ENCODE data around the gene A2M. TPM values are rescaled to one million over a fixed set of nuclear protein-coding genes. Genes with fewer than 3 reads are reported as not detected.

The A2M gene
- total RNA-seq, 1 donor from 2014 or later = 44.5 TPM

- no peak for DNase-seq
Observed at GRCh38 chr12:9120487-9121184, 4.9 kb upstream of the A2M start.

DNA sequence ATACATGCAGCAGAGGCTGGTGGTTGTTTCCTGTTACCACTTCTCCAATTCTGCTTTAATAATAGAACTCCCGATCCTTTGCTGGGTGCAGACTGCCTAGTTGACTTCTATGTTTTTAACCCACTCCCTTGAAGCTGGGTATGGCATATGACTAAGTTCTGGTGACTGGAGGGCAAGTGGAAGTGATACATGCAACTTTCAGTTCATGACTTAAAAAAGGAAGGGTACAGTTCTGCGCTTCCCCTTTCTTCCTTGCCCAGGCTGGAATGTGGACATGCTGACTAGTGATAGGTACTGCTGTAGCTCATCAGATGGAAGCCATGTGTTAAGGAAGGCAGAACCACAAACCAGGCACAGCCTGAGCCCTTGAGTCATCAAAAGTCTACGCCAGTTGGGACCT lies 2.4 kb upstream of the A2M start:
- no peak for DNase-seq

DNA sequence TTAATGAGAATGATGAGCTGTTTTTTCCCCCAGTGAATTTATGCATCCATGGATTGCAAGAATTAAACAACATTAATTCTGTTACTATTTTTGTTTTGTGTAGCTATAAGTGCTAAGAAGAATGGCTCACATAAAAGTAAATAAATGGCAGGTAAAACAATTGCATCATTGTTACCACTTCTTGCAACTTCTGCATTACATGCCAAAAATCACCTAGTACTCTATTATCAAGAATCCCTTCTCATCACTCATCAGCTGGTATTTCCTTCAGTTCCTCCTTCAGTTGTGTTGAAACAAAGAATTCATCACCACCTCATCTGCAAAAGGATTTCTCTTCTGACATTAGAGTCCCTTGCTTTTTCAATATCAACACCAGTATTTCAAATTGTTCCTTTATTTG lies 773 bp downstream of the A2M start:
- DNase-seq = no peak

DNA sequence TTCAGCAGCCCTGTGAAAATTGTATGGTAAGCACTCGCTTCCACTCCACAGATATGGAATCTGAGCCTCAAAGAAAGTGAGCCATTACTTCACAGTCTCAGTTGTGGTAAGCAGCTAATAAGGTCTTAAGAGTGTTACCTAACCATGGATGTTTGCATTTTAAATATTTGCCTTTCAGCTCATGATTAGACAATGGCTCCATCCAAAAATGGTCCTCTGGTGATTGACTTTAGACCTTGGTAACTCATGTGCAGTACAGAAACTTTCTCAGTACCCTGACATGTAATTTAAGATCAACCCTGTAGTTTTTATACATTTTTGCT lies 1.8 kb downstream of the A2M start:
- DNase-seq = no peak

DNA sequence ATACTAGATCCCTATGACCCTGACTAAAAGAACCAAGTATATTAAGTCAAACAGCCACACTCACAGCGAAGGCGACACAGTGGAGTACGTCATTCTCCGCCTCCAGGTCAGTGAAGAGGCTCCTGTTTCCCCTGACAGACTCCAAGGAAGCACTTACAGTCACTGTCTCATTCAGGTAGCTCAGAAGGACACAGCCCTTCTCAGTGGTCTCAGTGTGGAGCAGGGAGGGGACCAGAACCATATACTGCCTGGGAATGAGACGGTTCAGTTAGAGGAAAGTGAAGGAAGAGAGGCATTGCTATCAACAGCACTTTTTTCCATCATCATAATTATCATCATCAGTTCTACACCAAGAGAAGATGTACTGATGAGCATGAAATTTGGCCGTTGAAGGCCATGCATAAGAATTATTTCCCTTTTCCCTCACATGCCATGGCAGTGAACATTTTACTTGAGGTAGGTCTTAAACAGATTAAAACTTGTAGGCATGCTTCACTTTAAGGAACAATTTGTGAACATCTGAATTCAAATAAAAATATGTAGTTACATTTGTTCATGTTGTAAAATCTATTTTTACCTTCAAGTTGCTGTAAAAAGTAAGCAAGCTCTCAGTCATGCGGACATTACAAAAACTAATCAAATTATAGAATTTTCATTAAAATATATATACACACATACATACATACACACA lies 2.3 kb downstream of the A2M start:
- no peak for DNase-seq

- DNase-seq = no peak
Observed at GRCh38 chr12:9112076-9112853, 3.5 kb downstream of the A2M start.

- no peak for DNase-seq
Observed at GRCh38 chr12:9111525-9111924, 4.2 kb downstream of the A2M start.

- no peak for DNase-seq
Observed at GRCh38 chr12:9109737-9110491, 5.8 kb downstream of the A2M start.

- no peak for DNase-seq
Observed at GRCh38 chr12:9109213-9109522, 6.6 kb downstream of the A2M start.

DNA sequence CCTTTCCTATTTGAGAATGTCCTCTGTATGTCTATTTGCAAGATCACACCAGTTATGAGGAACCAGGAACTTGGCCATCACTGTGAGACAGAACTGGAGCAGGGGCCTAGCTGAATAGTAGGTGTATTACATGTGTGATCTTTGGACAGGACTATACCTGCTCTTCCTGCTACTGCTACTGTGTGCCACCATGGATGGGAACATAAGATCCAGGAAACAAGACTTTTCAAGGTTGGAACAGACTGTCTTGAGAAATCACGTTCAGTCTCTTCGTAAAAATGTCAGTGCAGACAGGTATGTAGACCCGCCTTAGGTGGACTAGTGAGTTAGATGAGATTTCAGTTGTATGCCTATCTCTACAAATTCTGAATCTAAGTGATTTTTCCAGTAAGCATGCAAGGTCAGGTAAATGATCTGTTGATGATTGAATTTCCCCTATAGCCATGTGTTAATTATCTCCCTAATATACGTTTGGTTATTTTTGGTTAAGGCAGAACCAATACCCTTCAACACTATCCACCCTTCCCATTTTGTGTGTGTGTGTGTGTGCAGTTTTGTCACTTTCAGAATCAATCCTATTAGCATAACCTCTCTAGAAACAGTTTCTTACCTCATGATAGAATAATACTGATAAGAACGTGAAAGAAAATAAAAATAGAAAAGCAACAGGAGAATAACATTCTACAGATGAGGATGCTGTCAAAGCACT lies 7.1 kb downstream of the A2M start:
- no peak for DNase-seq

- no peak for DNase-seq
Observed at GRCh38 chr12:9107542-9107873, 8.2 kb downstream of the A2M start.

DNA sequence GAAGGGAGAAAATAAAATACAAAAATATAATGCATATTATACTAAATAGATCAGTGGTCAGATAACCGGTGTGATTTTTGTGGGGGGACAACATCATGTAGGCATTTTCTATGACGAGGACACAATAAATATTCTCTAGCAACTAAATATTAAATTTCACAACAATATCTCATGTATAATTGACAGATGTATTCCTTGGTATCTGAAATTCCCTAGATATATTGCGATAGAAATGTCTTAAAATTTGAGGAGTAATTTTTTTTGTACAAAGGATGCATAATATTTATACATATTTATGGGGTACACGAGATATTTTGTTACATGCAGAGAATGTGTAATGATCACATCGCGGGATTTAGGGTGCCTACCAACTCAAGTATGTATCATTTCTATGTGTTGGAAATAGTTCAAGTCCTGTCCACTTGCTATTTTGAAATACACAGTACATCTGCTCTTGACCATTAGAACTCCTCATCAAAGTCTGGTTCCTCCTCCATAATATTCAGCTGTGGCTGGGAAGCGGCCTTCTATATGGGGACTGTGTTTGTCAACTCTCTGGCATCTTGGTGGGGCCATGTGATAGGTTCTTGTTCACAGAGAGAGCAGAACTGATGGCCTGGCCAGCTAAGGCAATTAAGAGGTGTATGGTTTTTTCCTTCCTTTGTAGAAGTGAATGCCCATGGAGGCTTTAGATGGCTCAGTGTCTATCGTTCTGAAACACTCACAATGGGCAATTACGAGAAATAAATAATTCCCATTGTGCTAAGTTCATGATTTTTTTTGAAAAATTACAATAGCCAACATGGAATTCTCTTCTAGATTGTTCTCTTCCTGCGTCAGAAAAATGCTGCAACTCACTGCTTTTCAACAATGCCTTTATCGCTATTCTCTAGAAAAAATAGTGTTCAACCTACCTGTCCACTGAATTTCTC lies 8.8 kb downstream of the A2M start:
- DNase-seq = no peak

- no peak for DNase-seq
Observed at GRCh38 chr12:9106067-9106466, 9.7 kb downstream of the A2M start.

DNA sequence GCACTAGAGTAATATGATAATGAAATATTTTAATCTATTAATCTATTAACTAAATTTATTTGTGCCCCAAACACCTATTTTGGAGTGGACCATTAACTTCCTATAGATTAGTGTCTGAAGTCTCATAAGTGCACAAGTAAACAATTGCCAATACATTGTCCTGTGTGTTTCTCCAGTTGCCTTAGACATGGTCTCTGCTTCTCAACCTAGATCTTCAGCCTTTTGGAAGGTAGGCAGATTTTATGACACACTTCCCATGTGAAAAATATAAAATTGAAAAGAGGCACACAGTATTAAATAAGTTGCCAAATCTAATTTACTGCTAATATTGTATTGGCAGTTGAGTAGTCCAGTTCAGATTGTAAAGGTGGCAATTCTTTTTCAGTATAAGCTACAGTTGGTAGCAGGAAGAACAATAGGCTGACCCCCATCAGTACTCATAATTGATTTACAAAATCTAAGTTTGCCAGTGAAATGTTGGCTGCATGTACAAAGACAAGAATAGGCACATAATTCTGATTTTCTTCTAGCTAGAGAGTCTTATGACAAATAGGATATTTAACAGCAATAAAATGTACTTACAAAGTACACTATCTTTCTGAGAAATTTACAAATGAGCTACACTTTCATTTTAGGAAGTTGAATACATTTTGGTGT lies 10.8 kb downstream of the A2M start:
- DNase-seq = no peak

DNA sequence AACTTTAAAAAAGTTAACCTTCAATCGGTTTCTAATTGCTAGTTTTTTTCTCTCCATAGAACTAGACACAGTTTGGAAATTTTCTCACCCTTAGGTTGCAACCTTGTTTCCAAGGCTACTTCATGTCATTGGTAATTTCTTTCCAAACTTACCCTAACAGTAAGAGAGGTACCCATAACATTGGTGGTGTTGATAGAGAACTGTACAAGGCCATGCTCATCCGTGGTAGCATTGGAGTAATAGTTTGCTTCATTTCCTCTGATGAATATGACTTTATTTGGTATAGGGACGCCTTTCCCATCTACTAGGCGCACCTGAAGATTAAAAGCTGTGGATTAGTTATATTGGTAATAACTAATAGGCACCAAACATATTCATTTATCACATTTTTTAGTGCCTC lies 11.6 kb downstream of the A2M start:
- no peak for DNase-seq

- no peak for DNase-seq
Observed at GRCh38 chr12:9103050-9103849, 12.5 kb downstream of the A2M start.

- DNase-seq = no peak
Observed at GRCh38 chr12:9101018-9101687, 14.6 kb downstream of the A2M start.

DNA sequence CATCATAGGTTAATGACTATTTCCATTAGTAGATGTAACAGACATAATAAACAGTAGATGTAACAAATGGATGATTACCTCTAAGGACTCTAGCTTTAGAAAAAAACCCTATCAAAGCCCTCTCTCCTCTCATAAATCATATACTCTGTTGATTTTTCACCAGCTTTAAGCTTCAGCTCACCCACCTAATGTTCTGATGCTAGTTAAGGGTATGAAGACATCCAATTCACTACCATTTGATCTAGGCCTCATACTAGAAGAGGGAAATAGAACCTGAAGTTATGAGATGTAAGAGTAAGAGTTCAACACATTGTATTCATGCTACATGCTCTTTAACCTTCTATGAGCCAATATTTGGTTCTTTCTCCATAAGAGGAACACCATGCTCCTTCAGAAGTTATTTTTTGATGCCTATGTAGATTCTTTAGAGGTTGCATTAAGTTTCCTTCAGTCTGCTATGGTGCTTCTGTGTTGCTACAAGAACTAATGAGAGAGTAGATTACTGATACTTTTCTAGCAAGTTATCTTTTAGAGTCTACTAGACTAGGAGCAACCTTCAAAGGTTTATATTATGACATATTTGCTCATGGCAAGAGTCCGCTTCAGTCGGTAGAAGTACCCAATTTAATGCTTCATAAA lies 16.0 kb downstream of the A2M start:
- DNase-seq = no peak

GRCh38 chr12:9098463-9099026 lies 17.2 kb downstream of the A2M start:
- DNase-seq = no peak

Data from occipital lobe (tissue), 2 donors.